Common myeloid progenitor, CD34-positive (primary cell): ENCODE measurements around the gene PRPF39.

ENCODE experiments used
- CTCF ChIA-PET: fragments of 350-600 bp; sonication (Branson Sonifier 250); formaldehyde crosslinking; loops from one replicate; lab custom pipeline; 2021; ENCODE audit warnings: antibody characterized with exemption; lab: Charles Lee
- POLR2A ChIA-PET: fragments of 350-600 bp; sonication (Branson Sonifier 250); formaldehyde crosslinking; loops from one replicate; lab custom pipeline; 2021; ENCODE audit warnings: antibody characterized with exemption; lab: Charles Lee
- DNase-seq, 3 donors: peaks; one replicate each; pipeline versions ENCODE4 v3.0.0 to v3.0.0-alpha.2; 2013
- H3K27ac ChIP-seq, 2 experiments: 1 replicate in 1 of 2; 2 replicates in 1 of 2; pipeline ENCODE4 v1.7.0; 2013; ENCODE audit warnings: inconsistent platforms in 2 of 2, low read length in 2 of 2, mild to moderate bottlenecking in 2 of 2, low read depth in 1 of 2, moderate library complexity in 1 of 2; ENCODE audit not compliant: severe bottlenecking in 2 of 2, insufficient read depth in 1 of 2, poor library complexity in 1 of 2
- H3K27me3 ChIP-seq, 5 experiments: replicated peaks in 2 of 5; 1 replicate in 3 of 5; 2 replicates in 2 of 5; pipeline versions ENCODE4 v1.6.1 to v1.7.0; 2013; ENCODE audit warnings: low read length in 4 of 5, mild to moderate bottlenecking in 2 of 5, moderate library complexity in 2 of 5, inconsistent platforms in 1 of 5; ENCODE audit not compliant: insufficient read depth in 5 of 5, control insufficient read depth in 4 of 5
- H3K36me3 ChIP-seq, 4 experiments: 1 replicate in 2 of 4; 2 replicates in 2 of 4; pipeline versions ENCODE4 v1.6.1 to v1.7.0; 2013; ENCODE audit warnings: low read length in 3 of 4, control low read depth in 1 of 4, mild to moderate bottlenecking in 1 of 4; ENCODE audit not compliant: control insufficient read depth in 4 of 4, insufficient read depth in 4 of 4
- H3K4me1 ChIP-seq, 4 experiments: 1 replicate in 3 of 4; 2 replicates in 1 of 4; pipeline versions ENCODE4 v1.6.1 to v1.7.1; 2013; ENCODE audit warnings: low read length in 3 of 4, mild to moderate bottlenecking in 3 of 4, control low read depth in 1 of 4, inconsistent platforms in 1 of 4, moderate library complexity in 1 of 4; ENCODE audit not compliant: control insufficient read depth in 4 of 4, insufficient read depth in 4 of 4; ENCODE audit errors: control extremely low read depth in 1 of 4
- H3K4me3 ChIP-seq, 7 experiments: 1 replicate in 4 of 7; 2 replicates in 3 of 7; pipeline versions ENCODE4 v1.5.1 to v1.7.0; 2013; ENCODE audit warnings: mild to moderate bottlenecking in 7 of 7, low read length in 6 of 7, moderate library complexity in 6 of 7, inconsistent platforms in 2 of 7, low read depth in 2 of 7, control low read depth in 1 of 7; ENCODE audit not compliant: insufficient read depth in 4 of 7, control insufficient read depth in 1 of 7; ENCODE audit errors: extremely low read depth in 1 of 7
- H3K9me3 ChIP-seq, 5 experiments: 1 replicate in 4 of 5; 2 replicates in 1 of 5; pipeline versions ENCODE4 v1.6.1 to v1.7.1; 2013; ENCODE audit warnings: low read length in 4 of 5, mild to moderate bottlenecking in 2 of 5, inconsistent platforms in 1 of 5, low read depth in 1 of 5, moderate library complexity in 1 of 5; ENCODE audit not compliant: control insufficient read depth in 4 of 5, insufficient read depth in 2 of 5; ENCODE audit errors: control extremely low read depth in 1 of 5
- WGBS: methylation state at CpG from one replicate; pipeline ENCODE4 v1.1.5; 2013; ENCODE audit not compliant: insufficient coverage; 5-methylcytosine and 5-hydroxymethylcytosine counted together

The PRPF39 gene

GRCh38 chr14:45091710-45092109, 7.8 kb downstream of the PRPF39 start:
- peaks cover 0 to 25% (median 13%) of the 10 kb centered on the region in 4 experiments for H3K36me3 ChIP-seq
- no peak overlapping the region for H3K4me3 ChIP-seq
- ChIA-PET POLR2A (interaction anchor here (1.0 kb wide), 1 partner anchor 156 kb away, joined by 3 read pairs; no protein-coding TSS in a partner anchor), CTCF (no interaction called here)
- DNase-seq, result no peak
- no peaks in the 10 kb centered on the region for H3K27me3 ChIP-seq
- H3K4me1 ChIP-seq, result peaks cover 0 to 6% (median 2%) of the 10 kb centered on the region in 4 experiments
- H3K9me3 ChIP-seq, result no peaks in the 10 kb centered on the region
- no peak overlapping the region for H3K27ac ChIP-seq
- no CpG with 5 or more reads among the region's 2 CpGs for WGBS

DNA sequence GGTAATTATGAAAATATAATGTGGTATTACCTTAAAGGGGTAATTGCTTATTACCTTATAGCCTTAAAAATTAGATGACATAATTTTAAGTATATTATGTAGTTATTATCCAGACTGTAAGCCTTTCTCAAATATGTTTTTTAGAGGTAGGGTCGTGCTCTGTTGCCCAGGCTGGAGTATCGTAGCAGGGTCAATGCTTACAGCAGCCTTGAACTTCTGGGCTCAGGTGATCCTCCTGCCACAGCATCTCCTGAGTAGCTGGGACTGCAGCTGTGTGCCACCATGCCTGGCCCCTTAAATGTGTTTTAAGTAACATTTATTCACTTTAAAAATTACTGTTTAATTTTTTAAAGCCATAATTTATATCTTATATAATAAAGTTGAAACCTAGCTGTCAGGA, 10.4 kb downstream of the PRPF39 start:
- ChIA-PET CTCF (interaction anchor here (0.9 to 1.4 kb wide), 3 partner anchors 10 to 158 kb away, joined by 3 to 6 read pairs (median 3); partner anchors contain the start of gene PRPF39), POLR2A (no interaction called here)
- peaks cover 0 to 4% (median 1%) of the 10 kb centered on the region in 4 experiments for H3K4me1 ChIP-seq
- no peak overlapping the region for H3K27ac ChIP-seq
- H3K36me3 ChIP-seq, result peaks cover 4 to 47% (median 23%) of the 10 kb centered on the region in 4 experiments
- WGBS, result 100% methylated on average over 1 of the region's 2 CpGs
- no peak for DNase-seq
- no peaks in the 10 kb centered on the region for H3K9me3 ChIP-seq
- no peak overlapping the region for H3K4me3 ChIP-seq
- H3K27me3 ChIP-seq, result no peaks in the 10 kb centered on the region

DNA sequence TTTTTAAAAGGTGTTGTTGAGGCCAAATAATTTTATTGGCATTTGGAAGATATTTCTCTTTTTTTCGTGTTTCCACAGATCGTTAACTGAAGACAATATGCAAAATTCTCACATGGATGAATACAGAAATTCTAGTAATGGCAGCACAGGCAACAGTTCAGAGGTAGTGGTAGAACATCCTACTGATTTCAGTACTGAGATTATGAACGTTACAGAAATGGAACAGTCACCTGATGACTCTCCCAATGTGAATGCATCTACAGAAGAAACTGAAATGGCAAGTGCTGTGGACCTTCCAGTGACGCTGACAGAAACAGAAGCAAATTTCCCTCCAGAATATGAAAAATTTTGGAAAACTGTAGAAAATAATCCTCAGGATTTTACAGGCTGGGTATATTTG, 11.2 kb downstream of the PRPF39 start:
- POLR2A ChIA-PET, result no interaction called here
- WGBS, result 80% methylated on average over 1 of the region's 4 CpGs
- peaks cover 9 to 53% (median 27%) of the 10 kb centered on the region in 4 experiments for H3K36me3 ChIP-seq
- H3K4me3 ChIP-seq, result no peak overlapping the region
- DNase-seq, result no peak
- CTCF ChIA-PET, result interaction anchor here (0.7 to 1.4 kb wide), 3 partner anchors 11 to 116 kb away, joined by 3 to 6 read pairs (median 3); partner anchors contain the start of gene PRPF39
- H3K9me3 ChIP-seq, result no peaks in the 10 kb centered on the region
- H3K27ac ChIP-seq, result no peak overlapping the region
- no peaks in the 10 kb centered on the region for H3K27me3 ChIP-seq
- peaks cover 0 to 4% (median 0%) of the 10 kb centered on the region in 4 experiments for H3K4me1 ChIP-seq

DNA sequence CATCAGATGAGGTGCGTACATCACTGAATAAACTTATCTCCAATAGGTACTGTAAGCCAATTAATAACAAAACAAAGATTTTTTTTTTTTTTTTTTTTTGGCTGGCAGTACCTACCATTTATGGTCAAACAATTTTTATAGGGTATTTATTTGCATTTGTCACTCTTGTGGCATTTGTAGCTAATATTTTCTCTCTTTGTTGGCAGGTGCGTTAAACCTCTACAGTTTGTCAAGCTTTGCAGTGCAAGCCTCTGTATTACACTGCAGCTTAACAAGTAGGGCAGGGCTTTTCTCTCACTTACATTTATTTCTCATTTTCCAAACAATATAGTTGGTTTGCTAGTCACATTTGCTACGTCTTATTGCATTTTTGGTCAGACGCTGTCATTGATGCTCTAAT, 12.3 kb downstream of the PRPF39 start:
- Histone ChIP-seq H3K27ac (no peak overlapping the region), H3K9me3 (no peaks in the 10 kb centered on the region), H3K27me3 (no peaks in the 10 kb centered on the region), H3K4me1 (peaks cover 0 to 4% (median 0%) of the 10 kb centered on the region in 4 experiments), H3K4me3 (no peak overlapping the region), H3K36me3 (peaks cover 11 to 64% (median 34%) of the 10 kb centered on the region in 4 experiments)
- ChIA-PET POLR2A (no interaction called here), CTCF (no interaction called here)
- 93% methylated on average over 2 of the region's 4 CpGs for WGBS
- no peak for DNase-seq

DNA sequence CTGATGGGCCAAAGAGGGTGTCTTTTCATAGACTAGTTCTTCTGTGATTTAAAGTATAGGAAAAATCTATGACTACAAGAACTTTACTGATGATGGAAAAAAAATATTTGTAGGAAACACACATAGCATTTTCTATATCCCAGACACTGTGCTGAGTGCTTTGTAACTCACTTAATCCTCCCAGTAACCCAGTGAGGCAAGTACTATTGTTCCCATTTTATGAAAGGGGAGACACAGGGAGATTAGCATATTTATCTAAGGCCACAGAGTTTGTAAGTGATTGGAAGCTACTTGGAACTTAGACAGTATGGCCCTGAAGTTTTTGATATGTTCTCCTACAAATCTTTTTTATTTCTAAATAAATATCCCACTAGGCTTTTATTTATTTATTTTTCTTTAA, 19.9 kb downstream of the PRPF39 start:
- H3K4me1 ChIP-seq, result no peaks in the 10 kb centered on the region
- H3K27me3 ChIP-seq, result no peaks in the 10 kb centered on the region
- CTCF ChIA-PET, result no interaction called here
- no peaks in the 10 kb centered on the region for H3K9me3 ChIP-seq
- POLR2A ChIA-PET, result no interaction called here
- DNase-seq, result no peak
- H3K4me3 ChIP-seq, result no peak overlapping the region
- H3K27ac ChIP-seq, result no peak overlapping the region
- H3K36me3 ChIP-seq, result peaks cover 16 to 67% (median 39%) of the 10 kb centered on the region in 4 experiments

- Histone ChIP-seq H3K27ac (no peak overlapping the region), H3K36me3 (peaks cover 18 to 68% (median 42%) of the 10 kb centered on the region in 4 experiments), H3K4me1 (no peaks in the 10 kb centered on the region), H3K9me3 (no peaks in the 10 kb centered on the region), H3K27me3 (no peaks in the 10 kb centered on the region), H3K4me3 (no peak overlapping the region)
- POLR2A ChIA-PET, result no interaction called here
- CTCF ChIA-PET, result no interaction called here
- DNase-seq, result no peak
- no CpG with 5 or more reads among the region's 1 CpG for WGBS
Observed at GRCh38 chr14:45104561-45104960, 20.6 kb downstream of the PRPF39 start.

GRCh38 chr14:45112896-45113781, 29.2 kb downstream of the PRPF39 start:
- peaks cover 0 to 8% (median 1%) of the 10 kb centered on the region in 4 experiments for H3K4me1 ChIP-seq
- H3K27ac ChIP-seq, result no peak overlapping the region
- peak in 2 of 3 donors; percentile 40 to 62 for DNase-seq
- ChIA-PET CTCF (interaction anchor here (1.1 to 1.7 kb wide), 2 partner anchors 21 to 26 kb away, joined by 3 to 4 read pairs; partner anchors contain the start of gene FKBP3), POLR2A (interaction anchor here (0.6 kb wide), 1 partner anchor 190 kb away, joined by 3 read pairs; no protein-coding TSS in a partner anchor)
- no peaks in the 10 kb centered on the region for H3K9me3 ChIP-seq
- H3K4me3 ChIP-seq, result no peak overlapping the region
- H3K27me3 ChIP-seq, result no peaks in the 10 kb centered on the region
- WGBS, result 84% methylated on average over 5 of the region's 6 CpGs
- H3K36me3 ChIP-seq, result peaks cover 11 to 73% (median 47%) of the 10 kb centered on the region in 4 experiments
